Neutrophil (primary cell): ENCODE results near the gene SCARB2.

Source experiments
- H3K27ac ChIP-seq: fragments of 200-600 bp; sonication (generic); 2 replicates; pipeline ENCODE4 v1.5.1; 2016; ENCODE audit warnings: mild to moderate bottlenecking, moderate library complexity
- H3K27me3 ChIP-seq: fragments of 200-600 bp; sonication (generic); 2 replicates; pipeline ENCODE4 v1.6.0; 2016; ENCODE audit warnings: mild to moderate bottlenecking
- H3K36me3 ChIP-seq: fragments of 200-600 bp; sonication (generic); 2 replicates; pipeline ENCODE4 v1.5.1; 2017
- H3K4me1 ChIP-seq, 2 experiments: fragments of 200-600 bp in 1 of 2; sonication (generic) in 1 of 2; 1 replicate in 1 of 2; 2 replicates in 1 of 2; pipeline versions ENCODE4 v1.5.1 to v1.6.1; 2013 to 2016; ENCODE audit warnings: low read depth in 1 of 2, low read length in 1 of 2, mild to moderate bottlenecking in 1 of 2, moderate library complexity in 1 of 2; ENCODE audit not compliant: control insufficient read depth in 1 of 2, insufficient read depth in 1 of 2
- H3K4me3 ChIP-seq, 2 experiments: fragments of 200-600 bp in 1 of 2; sonication (generic) in 1 of 2; 1 replicate in 1 of 2; 2 replicates in 1 of 2; pipeline ENCODE4 v1.5.1; 2013 to 2016; ENCODE audit warnings: low read depth in 1 of 2, low read length in 1 of 2, mild to moderate bottlenecking in 1 of 2, moderate library complexity in 1 of 2
- H3K9me3 ChIP-seq: fragments of 200-600 bp; sonication (generic); 2 replicates; pipeline ENCODE4 v1.5.1; 2016
- TF ChIP-seq, protein P1 (sequence below): fragments of 200-600 bp; sonication (generic); IDR thresholded peaks from 2 replicates; pipeline ENCODE4 v1.5.1; 2016; ENCODE audit warnings: antibody characterized with exemption

The SCARB2 gene

DNA sequence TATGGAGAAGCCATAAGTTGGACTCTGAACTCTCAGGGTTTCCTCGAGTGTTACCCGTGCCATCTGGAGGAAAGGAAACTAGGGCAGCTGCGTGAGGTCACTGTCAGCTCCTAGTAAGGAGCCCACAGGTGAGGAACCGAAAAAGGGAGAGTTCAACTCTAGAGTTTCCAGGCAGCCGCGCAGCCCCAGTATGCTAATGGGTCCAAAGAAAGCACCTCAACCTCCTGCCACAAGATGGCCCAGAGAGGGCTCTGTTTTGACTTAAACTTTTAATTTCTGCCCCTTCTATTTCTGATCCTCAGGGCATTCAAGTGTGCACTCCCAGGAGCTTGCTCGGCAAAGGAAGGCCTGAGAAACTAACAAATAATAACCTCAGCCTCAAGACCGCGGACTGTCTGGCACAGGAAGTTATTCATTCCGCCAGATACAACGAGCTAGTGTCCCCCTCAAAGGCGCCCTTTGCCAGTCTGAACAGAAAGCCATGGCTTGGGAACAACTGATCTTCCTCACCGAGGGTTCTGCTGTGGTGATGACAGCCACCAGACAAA, 13.9 kb downstream of the SCARB2 start:
- Histone ChIP-seq H3K36me3 (peaks cover 10% of the 10 kb centered on the region), H3K27me3 (no peaks in the 10 kb centered on the region), H3K27ac (peak overlapping the region; percentile 28), H3K4me3 (no peak overlapping the region), H3K4me1 (peaks cover 26 to 29% of the 10 kb centered on the region in 2 experiments), H3K9me3 (no peaks in the 10 kb centered on the region)
- TF ChIP-seq, protein P1, sequence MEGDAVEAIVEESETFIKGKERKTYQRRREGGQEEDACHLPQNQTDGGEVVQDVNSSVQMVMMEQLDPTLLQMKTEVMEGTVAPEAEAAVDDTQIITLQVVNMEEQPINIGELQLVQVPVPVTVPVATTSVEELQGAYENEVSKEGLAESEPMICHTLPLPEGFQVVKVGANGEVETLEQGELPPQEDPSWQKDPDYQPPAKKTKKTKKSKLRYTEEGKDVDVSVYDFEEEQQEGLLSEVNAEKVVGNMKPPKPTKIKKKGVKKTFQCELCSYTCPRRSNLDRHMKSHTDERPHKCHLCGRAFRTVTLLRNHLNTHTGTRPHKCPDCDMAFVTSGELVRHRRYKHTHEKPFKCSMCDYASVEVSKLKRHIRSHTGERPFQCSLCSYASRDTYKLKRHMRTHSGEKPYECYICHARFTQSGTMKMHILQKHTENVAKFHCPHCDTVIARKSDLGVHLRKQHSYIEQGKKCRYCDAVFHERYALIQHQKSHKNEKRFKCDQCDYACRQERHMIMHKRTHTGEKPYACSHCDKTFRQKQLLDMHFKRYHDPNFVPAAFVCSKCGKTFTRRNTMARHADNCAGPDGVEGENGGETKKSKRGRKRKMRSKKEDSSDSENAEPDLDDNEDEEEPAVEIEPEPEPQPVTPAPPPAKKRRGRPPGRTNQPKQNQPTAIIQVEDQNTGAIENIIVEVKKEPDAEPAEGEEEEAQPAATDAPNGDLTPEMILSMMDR, result no peak

DNA sequence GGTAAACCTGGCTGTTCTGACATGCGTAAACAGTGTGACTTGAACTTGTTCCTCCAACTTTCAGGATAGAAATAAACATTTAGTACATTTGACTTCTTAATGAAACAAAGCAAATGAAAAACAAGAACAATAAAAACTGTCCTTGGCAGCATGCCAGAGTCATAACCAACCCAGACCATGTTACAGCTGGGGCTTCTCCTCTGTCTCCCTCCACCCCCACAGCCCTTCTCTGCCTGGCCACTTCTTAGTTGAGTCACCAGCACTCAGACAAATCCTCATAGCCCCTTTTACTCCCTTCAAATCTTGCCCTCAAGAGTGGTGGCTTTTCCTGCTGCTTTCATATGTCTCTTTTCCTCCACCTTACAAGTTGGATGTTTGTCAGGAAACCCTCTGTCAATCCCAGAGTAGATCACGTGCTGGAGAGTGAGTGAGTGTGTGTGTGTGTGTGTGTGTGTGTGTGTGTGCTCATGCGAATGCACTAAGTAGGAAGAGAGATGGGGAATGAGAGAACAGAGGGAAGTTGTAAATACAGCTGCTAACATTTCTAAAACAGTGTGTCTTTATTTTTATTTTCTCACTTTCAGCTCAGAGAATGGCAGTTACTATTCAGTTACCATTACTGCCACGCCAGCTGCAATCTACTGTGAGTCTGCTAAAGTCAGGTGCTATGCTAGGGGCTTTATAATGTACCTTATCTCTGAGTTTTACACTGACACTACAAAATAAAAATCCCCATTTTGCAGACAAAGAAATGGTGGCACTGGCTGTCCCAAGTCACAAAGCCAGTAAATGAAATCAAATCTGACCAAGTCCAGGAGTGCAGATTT, 15.0 kb downstream of the SCARB2 start:
- H3K4me3 ChIP-seq, result no peak overlapping the region
- peaks cover 16% of the 10 kb centered on the region for H3K36me3 ChIP-seq
- no peaks in the 10 kb centered on the region for H3K9me3 ChIP-seq
- no peak overlapping the region for H3K27ac ChIP-seq
- TF ChIP-seq, protein P1, result no peak
- peaks cover 26 to 29% of the 10 kb centered on the region in 2 experiments for H3K4me1 ChIP-seq
- no peaks in the 10 kb centered on the region for H3K27me3 ChIP-seq

DNA sequence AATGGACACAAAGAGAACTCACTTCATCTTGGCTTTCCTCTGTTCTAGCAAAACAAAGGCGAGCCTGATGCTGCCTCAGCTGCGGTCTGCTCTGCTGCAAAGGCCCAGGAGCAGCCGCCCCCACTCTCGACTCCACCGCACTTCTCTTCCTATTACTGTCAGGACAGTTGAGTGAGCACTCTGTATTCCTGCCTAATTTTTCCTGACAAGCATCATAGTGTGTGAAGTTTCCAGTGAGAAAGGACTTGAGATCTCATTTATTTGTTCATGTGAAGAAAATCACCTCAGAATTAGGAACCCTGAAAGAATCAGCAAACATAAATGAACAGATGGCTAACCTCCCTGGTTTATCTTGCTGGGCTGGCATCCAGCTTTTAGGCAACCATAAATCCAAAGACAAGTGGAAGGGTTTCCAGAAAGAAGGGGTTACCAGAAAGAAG, 15.6 kb downstream of the SCARB2 start:
- Histone ChIP-seq H3K4me3 (no peak overlapping the region), H3K36me3 (peaks cover 18% of the 10 kb centered on the region), H3K27ac (no peak overlapping the region), H3K27me3 (no peaks in the 10 kb centered on the region), H3K9me3 (no peaks in the 10 kb centered on the region), H3K4me1 (peaks cover 26 to 29% of the 10 kb centered on the region in 2 experiments)
- TF ChIP-seq, protein P1, result no peak

DNA sequence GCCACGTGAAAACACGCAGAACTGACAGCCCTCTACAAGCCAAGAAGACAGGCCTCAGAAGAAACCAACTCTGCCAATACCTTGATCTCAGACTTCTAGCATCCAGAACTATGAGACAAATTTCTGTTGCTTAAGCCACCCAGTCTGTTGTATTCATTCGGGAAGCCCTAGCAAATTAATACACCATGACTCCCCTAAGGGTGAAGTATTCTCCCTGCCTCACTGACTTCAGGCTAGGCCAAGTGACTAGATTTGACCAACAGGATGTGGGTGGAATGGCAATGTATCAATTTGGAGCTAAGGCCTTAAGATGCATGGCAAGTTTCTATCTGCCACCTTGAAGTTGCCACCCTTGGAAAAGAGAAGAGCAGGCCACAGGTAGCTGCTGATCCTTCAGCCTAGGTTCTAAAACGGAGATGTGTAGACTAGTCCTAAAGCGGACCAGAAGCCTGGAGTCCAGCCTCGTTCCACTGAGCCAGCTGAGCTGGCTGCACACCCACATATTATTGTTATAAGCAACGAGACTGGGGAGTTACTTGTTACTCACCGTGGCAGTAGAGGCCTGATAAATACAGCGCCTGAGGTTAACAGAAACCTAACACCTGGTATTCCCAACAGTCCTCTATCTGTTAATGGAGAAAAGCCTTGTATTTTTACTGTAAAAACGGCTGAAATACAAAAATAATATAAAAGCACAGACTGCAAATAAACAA, 16.4 kb downstream of the SCARB2 start:
- no peak overlapping the region for H3K4me3 ChIP-seq
- H3K36me3 ChIP-seq, result peaks cover 18% of the 10 kb centered on the region
- H3K27me3 ChIP-seq, result no peaks in the 10 kb centered on the region
- no peaks in the 10 kb centered on the region for H3K9me3 ChIP-seq
- peaks cover 26 to 29% of the 10 kb centered on the region in 2 experiments for H3K4me1 ChIP-seq
- TF ChIP-seq, protein P1, result no peak
- no peak overlapping the region for H3K27ac ChIP-seq

DNA sequence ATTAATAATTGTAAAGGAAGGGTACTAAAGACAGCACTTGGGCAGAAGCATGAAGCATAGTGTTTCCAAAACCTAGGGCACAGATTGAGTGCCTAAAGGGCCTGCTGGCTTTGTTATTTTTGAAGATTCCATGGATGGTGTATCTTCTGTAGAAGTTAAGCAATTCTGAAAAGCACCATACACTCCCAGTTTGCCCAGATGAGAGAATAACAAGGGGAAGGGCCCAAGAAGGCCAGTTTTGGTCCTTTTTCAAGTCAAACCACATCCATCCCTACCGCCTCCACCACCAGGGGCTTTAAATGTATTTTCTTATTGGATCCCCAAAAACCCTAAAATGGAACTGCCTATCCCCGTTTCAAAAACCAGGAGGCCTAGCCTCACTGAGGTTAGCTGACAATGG, 17.2 kb downstream of the SCARB2 start:
- TF ChIP-seq, protein P1, result no peak
- Histone ChIP-seq H3K27me3 (no peaks in the 10 kb centered on the region), H3K4me3 (no peak overlapping the region), H3K36me3 (peaks cover 18% of the 10 kb centered on the region), H3K27ac (no peak overlapping the region), H3K4me1 (peaks cover 26 to 29% of the 10 kb centered on the region in 2 experiments), H3K9me3 (no peaks in the 10 kb centered on the region)
